H1 (cell line): Measurements from ENCODE around the gene APP. TPM values are rescaled to one million over a fixed set of nuclear protein-coding genes. Genes with fewer than 3 reads are reported as not detected.

Source experiments
- CTCF ChIA-PET: fragments of 300-600 bp; sonication (Branson Sonifier 250); formaldehyde crosslinking; loops from one replicate; lab custom pipeline; 2021; ENCODE audit not compliant: partially characterized antibody; lab: Charles Lee
- POLR2A ChIA-PET: fragments of 300-600 bp; sonication (Branson Sonifier 250); formaldehyde crosslinking; loops from one replicate; lab custom pipeline; 2021; ENCODE audit warnings: inconsistent platforms; ENCODE audit not compliant: partially characterized antibody; lab: Charles Lee
- DNase-seq, 2 experiments: peaks; one replicate each; pipeline versions ENCODE4 v3.0.0 to v3.0.0-alpha.2; 2010 to 2022; ENCODE audit warnings: low spot score in 2 of 2, low read depth in 1 of 2, mixed read lengths in 1 of 2
- FAIRE-seq: peaks from 2 replicates; lab custom pipeline; 2011; peaks lifted over from hg19 to GRCh38; lab: Jason Lieb, UNC
- H2AFZ ChIP-seq: 2 replicates; pipeline ENCODE4 v1.8.1; 2012; ENCODE audit warnings: low read length, inconsistent platforms
- H2AK5ac ChIP-seq: 2 replicates; pipeline ENCODE4 v1.6.1; 2013; ENCODE audit warnings: low read depth, low read length
- H2BK120ac ChIP-seq: replicated peaks from 2 replicates; pipeline ENCODE3; 2013; ENCODE audit warnings: low read depth, low read length, inconsistent platforms
- H2BK12ac ChIP-seq: 2 replicates; pipeline ENCODE4 v1.6.1; 2013; ENCODE audit warnings: low read depth, low read length
- H2BK15ac ChIP-seq: 2 replicates; pipeline ENCODE4 v1.6.1; 2013; ENCODE audit warnings: low read length
- H2BK20ac ChIP-seq: 2 replicates; pipeline ENCODE4 v1.6.1; 2013; ENCODE audit warnings: low read length
- H2BK5ac ChIP-seq: 2 replicates; pipeline ENCODE4 v1.6.1; 2013; ENCODE audit warnings: low read depth, low read length
- H3K14ac ChIP-seq: 2 replicates; pipeline ENCODE4 v1.6.1; 2013; ENCODE audit warnings: inconsistent platforms; ENCODE audit not compliant: insufficient read length
- H3K18ac ChIP-seq: 2 replicates; pipeline ENCODE4 v1.6.1; 2013; ENCODE audit warnings: low read length; ENCODE audit errors: extremely low read depth
- H3K23ac ChIP-seq: 2 replicates; pipeline ENCODE4 v1.6.1; 2013; ENCODE audit warnings: inconsistent platforms; ENCODE audit not compliant: insufficient read length
- H3K23me2 ChIP-seq: 2 replicates; pipeline ENCODE4 v1.6.1; 2013; ENCODE audit warnings: low read depth, low read length
- H3K27ac ChIP-seq: 2 replicates; pipeline ENCODE4 v1.6.1; 2011; ENCODE audit warnings: low read depth, low read length, inconsistent platforms
- H3K27me3 ChIP-seq, 4 experiments: replicated peaks in 1 of 4; 1 replicate in 1 of 4; 2 replicates in 3 of 4; pipeline versions ENCODE4 v1.6.1 to v1.8.1; 2011 to 2013; ENCODE audit warnings: low read length in 3 of 4, mild to moderate bottlenecking in 3 of 4, inconsistent platforms in 2 of 4, mixed read lengths in 2 of 4, moderate library complexity in 1 of 4; ENCODE audit not compliant: control insufficient read depth in 3 of 4, insufficient read depth in 3 of 4; ENCODE audit errors: extremely low read depth in 1 of 4
- H3K36me3 ChIP-seq, 4 experiments: 2 replicates each; pipeline versions ENCODE4 v1.6.1 to v1.8.1; 2011 to 2013; ENCODE audit warnings: mild to moderate bottlenecking in 4 of 4, low read length in 3 of 4, moderate library complexity in 2 of 4, control low read depth in 1 of 4, inconsistent platforms in 1 of 4; ENCODE audit not compliant: insufficient read depth in 4 of 4, control insufficient read depth in 2 of 4
- H3K4ac ChIP-seq: replicated peaks from 2 replicates; pipeline ENCODE3; 2013; ENCODE audit warnings: low read length, low read depth, mixed read lengths, inconsistent platforms; ENCODE audit not compliant: insufficient read length
- H3K4me1 ChIP-seq, 4 experiments: replicated peaks in 1 of 4; 1 replicate in 1 of 4; 2 replicates in 3 of 4; pipeline versions ENCODE4 v1.6.1 to v1.8.1; 2011 to 2013; ENCODE audit warnings: low read length in 3 of 4, inconsistent platforms in 2 of 4, mixed read lengths in 1 of 4; ENCODE audit not compliant: insufficient read depth in 4 of 4, control insufficient read depth in 3 of 4
- H3K4me2 ChIP-seq, 2 experiments: 2 replicates each; pipeline versions ENCODE4 v1.6.1 to v1.8.1; 2011 to 2013; ENCODE audit warnings: low read depth in 2 of 2, low read length in 2 of 2, control low read depth in 1 of 2, inconsistent platforms in 1 of 2, mild to moderate bottlenecking in 1 of 2; ENCODE audit not compliant: insufficient read depth in 1 of 2
- H3K4me3 ChIP-seq, 4 experiments: fragments of 200-600, 300-600 bp in 1 of 4; sonication (generic), shearing (Covaris generic), sonication (Bioruptor Twin) in 1 of 4; 2 replicates each; pipeline versions ENCODE4 v1.5.1 to v1.8.1; 2011 to 2016; ENCODE audit warnings: low read length in 4 of 4, low read depth in 3 of 4, control low read depth in 2 of 4, inconsistent platforms in 2 of 4, mild to moderate bottlenecking in 2 of 4, mixed read lengths in 1 of 4, moderate library complexity in 1 of 4; ENCODE audit not compliant: insufficient read depth in 2 of 4; ENCODE audit errors: extremely low read depth in 1 of 4
- H3K56ac ChIP-seq: replicated peaks from 2 replicates; pipeline ENCODE3; 2013; ENCODE audit warnings: low read depth, mild to moderate bottlenecking, mixed read lengths, low read length, inconsistent platforms; ENCODE audit not compliant: insufficient read length
- H3K79me1 ChIP-seq: 2 replicates; pipeline ENCODE4 v1.6.1; 2013; ENCODE audit warnings: low read depth, low read length, control low read depth
- H3K79me2 ChIP-seq, 2 experiments: 2 replicates each; pipeline versions ENCODE4 v1.6.1 to v1.8.1; 2012 to 2013; ENCODE audit warnings: low read length in 2 of 2, mild to moderate bottlenecking in 2 of 2, inconsistent platforms in 1 of 2; ENCODE audit not compliant: insufficient read depth in 2 of 2, control insufficient read depth in 1 of 2
- H3K9ac ChIP-seq, 4 experiments: replicated peaks in 1 of 4; 1 replicate in 1 of 4; 2 replicates in 3 of 4; pipeline versions ENCODE4 v1.6.1 to v1.8.1; 2011 to 2013; ENCODE audit warnings: low read depth in 3 of 4, low read length in 3 of 4, control low read depth in 2 of 4, mild to moderate bottlenecking in 2 of 4, moderate library complexity in 2 of 4, inconsistent platforms in 1 of 4; ENCODE audit errors: extremely low read depth in 1 of 4
- H3K9me3 ChIP-seq, 2 experiments: 2 replicates each; pipeline versions ENCODE4 v1.6.1 to v1.8.1; 2012 to 2013; ENCODE audit warnings: mild to moderate bottlenecking in 2 of 2, moderate library complexity in 2 of 2, control low read depth in 1 of 2, inconsistent platforms in 1 of 2, low read depth in 1 of 2, low read length in 1 of 2, mixed read lengths in 1 of 2; ENCODE audit not compliant: insufficient read depth in 2 of 2
- H4K20me1 ChIP-seq, 2 experiments: replicated peaks in 1 of 2; 2 replicates each; pipeline versions ENCODE3 to v1.8.1; 2011 to 2013; ENCODE audit warnings: inconsistent platforms in 2 of 2, low read length in 2 of 2, mild to moderate bottlenecking in 1 of 2; ENCODE audit not compliant: insufficient read depth in 2 of 2, control insufficient read depth in 1 of 2
- H4K5ac ChIP-seq: 2 replicates; pipeline ENCODE4 v1.6.1; 2013; ENCODE audit warnings: low read length, low read depth, mixed read lengths, inconsistent platforms; ENCODE audit not compliant: insufficient read length
- H4K8ac ChIP-seq: 2 replicates; pipeline ENCODE4 v1.8.0; 2013; ENCODE audit warnings: mild to moderate bottlenecking, moderate library complexity, low read length, inconsistent platforms; ENCODE audit not compliant: insufficient read depth; ENCODE audit errors: extremely low read depth
- H4K91ac ChIP-seq: replicated peaks from 2 replicates; pipeline ENCODE3; 2013; ENCODE audit warnings: low read length, mixed read lengths, inconsistent platforms; ENCODE audit not compliant: insufficient read length
- CREB1 ChIP-seq: IDR thresholded peaks from 2 replicates; pipeline ENCODE4 v1.6.1; 2012; ENCODE audit warnings: inconsistent platforms
- CTBP2 ChIP-seq: IDR thresholded peaks from 2 replicates; pipeline ENCODE4 v1.7.0; 2011; ENCODE audit warnings: borderline replicate concordance, mild to moderate bottlenecking, moderate library complexity, mixed read lengths, low read length; ENCODE audit not compliant: insufficient read depth, insufficient read length
- EP300 ChIP-seq, 2 experiments: IDR thresholded peaks; 1 replicate in 1 of 2; 2 replicates in 1 of 2; pipeline ENCODE4 v1.6.1; 2011 to 2012; ENCODE audit warnings: low read depth in 2 of 2, low read length in 2 of 2, mild to moderate bottlenecking in 2 of 2, borderline replicate concordance in 1 of 2, inconsistent platforms in 1 of 2, moderate library complexity in 1 of 2
- GABPA ChIP-seq: IDR thresholded peaks from 2 replicates; pipeline ENCODE4 v1.6.1; 2011; ENCODE audit warnings: mild to moderate bottlenecking, low read length, moderate library complexity, borderline replicate concordance; ENCODE audit not compliant: insufficient read depth
- NANOG ChIP-seq: IDR thresholded peaks from 2 replicates; pipeline ENCODE4 v1.6.1; 2011; ENCODE audit warnings: low read length, low read depth, mild to moderate bottlenecking, inconsistent platforms; ENCODE audit not compliant: insufficient read depth, poor library complexity, severe bottlenecking
- PHF8 ChIP-seq: fragments of 200-600 bp; sonication (generic); conservative IDR thresholded peaks from 2 replicates; pipeline ENCODE4 v1.7.1; 2012; ENCODE audit warnings: low read depth, mild to moderate bottlenecking, inconsistent platforms, low read length, moderate library complexity
- RNF2 ChIP-seq: fragments of 200-900, 300-1000 bp; sonication (generic); IDR thresholded peaks from 2 replicates; pipeline ENCODE4 v1.7.1; 2016; ENCODE audit warnings: borderline replicate concordance, low read depth, mild to moderate bottlenecking, antibody characterized with exemption, low read length; ENCODE audit not compliant: poor library complexity, severe bottlenecking; ENCODE audit errors: missing control alignments
- SP4 ChIP-seq: IDR thresholded peaks from 2 replicates; pipeline ENCODE4 v1.6.1; 2012; ENCODE audit warnings: low read length, inconsistent platforms
- TBP ChIP-seq: IDR thresholded peaks from 2 replicates; pipeline ENCODE4 v1.6.1; 2011; ENCODE audit warnings: low read depth, low read length, improper control_type of control experiment
- WGBS, 2 experiments: shearing (Covaris generic) in 1 of 2; methylation state at CpG; one replicate each; pipeline versions ENCODE4 v1.1.6 to v1.1.7; 2013 to 2015; ENCODE audit warnings: low lambda C conversion rate in 2 of 2, mixed read lengths in 2 of 2, inconsistent platforms in 1 of 2, low coverage in 1 of 2, missing lambda C conversion rate in 1 of 2; ENCODE audit not compliant: insufficient replicate concordance in 2 of 2, insufficient coverage in 1 of 2, insufficient read length in 1 of 2; ENCODE audit errors: extremely low coverage in 1 of 2, missing lambda C conversion rate in 1 of 2; 5-methylcytosine and 5-hydroxymethylcytosine counted together
- polyA plus RNA-seq, 7 experiments: library from polyadenylated mRNA; depleted of rRNA in 3 of 7; stranded (reverse) in 5 of 7; unstranded in 2 of 7; fragments of >200 nt in 5 of 7; fragments of 200-250 nt in 2 of 7; gene quantifications; 1 replicate in 5 of 7; 2 replicates in 1 of 7; 4 replicates in 1 of 7; pipeline versions ENCODE4 v1.2.1 to v1.2.3, GENCODE V29; 2011 to 2013; ENCODE audit warnings: missing spikeins in 2 of 7, mixed read lengths in 2 of 7
- total RNA-seq: library from RNA; stranded (reverse); fragmentation: NEBNext Ultra II Directional; extraction: Animal tissue kit (Norgen Biotek cat#: 25700); gene quantifications from 2 replicates; pipeline ENCODE4 v1.2.1, GENCODE V29; 2021
- TF ChIP-seq, protein P1 (sequence below): IDR thresholded peaks from 2 replicates; pipeline ENCODE4 v1.6.1; 2011; ENCODE audit warnings: low read length, improper control_type of control experiment

APP gene
- total and polyA plus RNA-seq, 2 of the 8 experiments (the other 6 are each of a cell fraction or from before 2014, with no cell fraction given), result 375 to 551 TPM

DNA sequence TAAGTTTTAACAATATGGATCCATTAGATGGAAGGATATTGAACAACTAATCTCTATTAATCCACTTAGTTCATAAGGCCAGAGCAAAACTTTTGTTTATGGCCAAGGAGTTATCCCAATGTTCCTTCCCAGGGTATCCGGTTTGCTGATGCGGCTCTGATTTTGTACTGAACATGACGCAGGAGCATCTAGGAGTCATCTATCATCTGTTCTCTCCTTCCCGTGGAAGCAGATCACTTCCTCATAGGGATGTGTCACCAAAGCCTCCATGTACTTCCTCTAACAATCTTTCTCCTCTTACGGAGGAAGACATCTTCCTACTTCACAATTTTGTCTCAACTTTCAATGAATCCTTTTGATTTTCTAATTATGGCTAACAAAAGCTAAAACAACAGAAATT is 206.6 kb downstream of the APP start:
- POLR2A ChIA-PET, result no interaction called here
- no peak for TF ChIP-seq NANOG
- TF ChIP-seq TBP, result no peak
- TF ChIP-seq CTBP2, result no peak
- no peak for TF ChIP-seq GABPA
- TF ChIP-seq RNF2, result no peak
- TF ChIP-seq, protein P1, sequence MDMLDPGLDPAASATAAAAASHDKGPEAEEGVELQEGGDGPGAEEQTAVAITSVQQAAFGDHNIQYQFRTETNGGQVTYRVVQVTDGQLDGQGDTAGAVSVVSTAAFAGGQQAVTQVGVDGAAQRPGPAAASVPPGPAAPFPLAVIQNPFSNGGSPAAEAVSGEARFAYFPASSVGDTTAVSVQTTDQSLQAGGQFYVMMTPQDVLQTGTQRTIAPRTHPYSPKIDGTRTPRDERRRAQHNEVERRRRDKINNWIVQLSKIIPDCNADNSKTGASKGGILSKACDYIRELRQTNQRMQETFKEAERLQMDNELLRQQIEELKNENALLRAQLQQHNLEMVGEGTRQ, result no peak
- TF ChIP-seq PHF8, result no peak
- TF ChIP-seq CREB1, result no peak
- TF ChIP-seq EP300 (IDR thresholded peaks at IDR 0.05; ENCODE audit: borderline replicate concordance in 1 of 2, low read depth in 2 of 2, low read length in 2 of 2), result no peak
- no peak for TF ChIP-seq SP4

More for the DNA sequence above, 206.6 kb downstream of the APP start:
- no peak overlapping the region for H3K4me3 ChIP-seq
- no peak overlapping the region for H2BK20ac ChIP-seq
- no peak for DNase-seq
- peaks cover 0 to 11% (median 4%) of the 10 kb centered on the region in 4 experiments; a peak in 4 of 8 replicates for H3K36me3 ChIP-seq
- H3K4ac ChIP-seq, result no peak overlapping the region
- H3K23me2 ChIP-seq, result no peaks in the 10 kb centered on the region
- peaks cover 0 to 1% of the 10 kb centered on the region in 2 experiments for H4K20me1 ChIP-seq
- H4K5ac ChIP-seq, result no peak overlapping the region
- 95% methylated on average over 5 of the region's 5 CpGs; no CpG with 5 or more reads in 1 of the 2 experiments for WGBS, 2 experiments
- H4K91ac ChIP-seq, result no peak overlapping the region
- no peaks in the 10 kb centered on the region for H3K27me3 ChIP-seq
- CTCF ChIA-PET, result no interaction called here
- H3K23ac ChIP-seq, result no peak overlapping the region
- H2BK12ac ChIP-seq, result no peak overlapping the region
- no peak overlapping the region for H3K56ac ChIP-seq
- peaks cover 0 to 4% of the 10 kb centered on the region in 2 experiments; a peak in 1 of 4 replicates for H3K79me2 ChIP-seq
- no peaks in the 10 kb centered on the region for H3K9me3 ChIP-seq
- no peak overlapping the region for H2AK5ac ChIP-seq
- no peaks in the 10 kb centered on the region; the same call in 1 of the 2 replicates for H3K79me1 ChIP-seq
- no peak overlapping the region for H4K8ac ChIP-seq
- no peak overlapping the region for H3K27ac ChIP-seq
- no peak overlapping the region for H3K14ac ChIP-seq
- no peak overlapping the region for H3K9ac ChIP-seq
- no peak overlapping the region for H2BK5ac ChIP-seq
- H3K4me2 ChIP-seq, result no peak overlapping the region
- H2BK120ac ChIP-seq, result no peak overlapping the region
- FAIRE-seq, result no peak
- H2BK15ac ChIP-seq, result no peak overlapping the region
- H3K18ac ChIP-seq, result no peak overlapping the region
- H2AFZ ChIP-seq, result no peak overlapping the region
- H3K4me1 ChIP-seq, result peaks cover 0 to 13% (median 5%) of the 10 kb centered on the region in 4 experiments; a peak in 4 of 7 replicates
